Measurements from ENCODE around the gene SCFD2. TPM values are rescaled to one million over a fixed set of nuclear protein-coding genes. Genes with fewer than 3 reads are reported as not detected.

SCFD2 gene
- total RNA-seq, 1 donor: 24.2 TPM

DNA sequence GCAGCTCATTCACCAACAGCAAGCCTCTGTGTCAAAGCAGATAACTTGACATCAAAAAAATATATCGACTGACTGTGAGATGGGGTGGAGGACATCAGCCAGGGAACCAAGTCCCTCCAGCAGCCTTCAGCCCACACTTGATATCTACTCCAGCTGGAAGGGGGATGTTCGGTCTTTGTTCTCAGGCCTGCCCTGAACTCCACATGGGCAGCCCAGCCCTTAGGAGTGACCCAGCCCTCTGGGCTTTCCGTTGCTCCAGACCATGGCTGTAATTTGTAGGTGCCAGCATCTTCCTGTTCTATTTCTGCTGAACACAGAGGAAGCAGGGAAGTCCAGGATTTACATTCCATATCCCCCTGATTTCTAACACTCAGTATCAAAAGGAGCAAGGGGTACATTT is 486.4 kb downstream of the SCFD2 start:
- H3K27ac ChIP-seq (ENCODE audit: low read depth, low read length): no peak overlapping the region
- no peaks in the 10 kb centered on the region for H3K27me3 ChIP-seq (ENCODE audit: insufficient read depth, low read length)
- no peak overlapping the region for H2AFZ ChIP-seq (ENCODE audit: low read length)
- DNase-seq (ENCODE audit: insufficient read length, low spot score, missing footprints): no peak
- H3K4me2 ChIP-seq (ENCODE audit: insufficient read depth, low read length): no peak overlapping the region
- H4K20me1 ChIP-seq (ENCODE audit: insufficient read depth, low read length): no peaks in the 10 kb centered on the region
- TF ChIP-seq, protein P1, sequence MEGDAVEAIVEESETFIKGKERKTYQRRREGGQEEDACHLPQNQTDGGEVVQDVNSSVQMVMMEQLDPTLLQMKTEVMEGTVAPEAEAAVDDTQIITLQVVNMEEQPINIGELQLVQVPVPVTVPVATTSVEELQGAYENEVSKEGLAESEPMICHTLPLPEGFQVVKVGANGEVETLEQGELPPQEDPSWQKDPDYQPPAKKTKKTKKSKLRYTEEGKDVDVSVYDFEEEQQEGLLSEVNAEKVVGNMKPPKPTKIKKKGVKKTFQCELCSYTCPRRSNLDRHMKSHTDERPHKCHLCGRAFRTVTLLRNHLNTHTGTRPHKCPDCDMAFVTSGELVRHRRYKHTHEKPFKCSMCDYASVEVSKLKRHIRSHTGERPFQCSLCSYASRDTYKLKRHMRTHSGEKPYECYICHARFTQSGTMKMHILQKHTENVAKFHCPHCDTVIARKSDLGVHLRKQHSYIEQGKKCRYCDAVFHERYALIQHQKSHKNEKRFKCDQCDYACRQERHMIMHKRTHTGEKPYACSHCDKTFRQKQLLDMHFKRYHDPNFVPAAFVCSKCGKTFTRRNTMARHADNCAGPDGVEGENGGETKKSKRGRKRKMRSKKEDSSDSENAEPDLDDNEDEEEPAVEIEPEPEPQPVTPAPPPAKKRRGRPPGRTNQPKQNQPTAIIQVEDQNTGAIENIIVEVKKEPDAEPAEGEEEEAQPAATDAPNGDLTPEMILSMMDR (IDR thresholded peaks at IDR 0.05; ENCODE audit: extremely low read depth, low read depth, low read length): no peak
- no peaks in the 10 kb centered on the region for H3K36me3 ChIP-seq (ENCODE audit: insufficient read depth, low read length)
- H3K9me3 ChIP-seq (ENCODE audit: low read depth, low read length): no peaks in the 10 kb centered on the region
- H3K79me2 ChIP-seq (ENCODE audit: insufficient read depth, low read length): no peaks in the 10 kb centered on the region
- no peak overlapping the region for H3K4me3 ChIP-seq (ENCODE audit: insufficient read depth, low read length)
- no peaks in the 10 kb centered on the region for H3K4me1 ChIP-seq (ENCODE audit: insufficient read depth, low read length)

GRCh38 chr4:52877694-52878093 is 488.2 kb downstream of the SCFD2 start:
- no peak for DNase-seq (ENCODE audit: insufficient read length, low spot score, missing footprints)
- Histone ChIP-seq H3K4me1 (ENCODE audit: insufficient read depth, low read length) (no peaks in the 10 kb centered on the region), H3K27ac (ENCODE audit: low read depth, low read length) (no peak overlapping the region), H3K4me3 (ENCODE audit: insufficient read depth, low read length) (no peak overlapping the region), H3K36me3 (ENCODE audit: insufficient read depth, low read length) (no peaks in the 10 kb centered on the region), H3K79me2 (ENCODE audit: insufficient read depth, low read length) (no peaks in the 10 kb centered on the region), H4K20me1 (ENCODE audit: insufficient read depth, low read length) (no peaks in the 10 kb centered on the region), H2AFZ (ENCODE audit: low read length) (no peak overlapping the region), H3K9me3 (ENCODE audit: low read depth, low read length) (no peaks in the 10 kb centered on the region), H3K4me2 (ENCODE audit: insufficient read depth, low read length) (no peak overlapping the region), H3K27me3 (ENCODE audit: insufficient read depth, low read length) (no peaks in the 10 kb centered on the region)
- TF ChIP-seq, protein P1 (IDR thresholded peaks at IDR 0.05; ENCODE audit: extremely low read depth, low read depth, low read length): no peak

GRCh38 chr4:52877036-52877435 is 488.8 kb downstream of the SCFD2 start:
- Histone ChIP-seq H3K9me3 (ENCODE audit: low read depth, low read length) (no peaks in the 10 kb centered on the region), H2AFZ (ENCODE audit: low read length) (no peak overlapping the region), H3K79me2 (ENCODE audit: insufficient read depth, low read length) (no peaks in the 10 kb centered on the region), H3K4me1 (ENCODE audit: insufficient read depth, low read length) (no peaks in the 10 kb centered on the region), H3K27ac (ENCODE audit: low read depth, low read length) (no peak overlapping the region), H3K36me3 (ENCODE audit: insufficient read depth, low read length) (no peaks in the 10 kb centered on the region), H4K20me1 (ENCODE audit: insufficient read depth, low read length) (no peaks in the 10 kb centered on the region), H3K4me2 (ENCODE audit: insufficient read depth, low read length) (no peak overlapping the region), H3K4me3 (ENCODE audit: insufficient read depth, low read length) (no peak overlapping the region), H3K27me3 (ENCODE audit: insufficient read depth, low read length) (no peaks in the 10 kb centered on the region)
- DNase-seq (ENCODE audit: insufficient read length, low spot score, missing footprints): no peak
- TF ChIP-seq, protein P1 (IDR thresholded peaks at IDR 0.05; ENCODE audit: extremely low read depth, low read depth, low read length): no peak

GRCh38 chr4:52876069-52876468 is 489.8 kb downstream of the SCFD2 start:
- TF ChIP-seq, protein P1 (IDR thresholded peaks at IDR 0.05; ENCODE audit: extremely low read depth, low read depth, low read length): no peak
- no peaks in the 10 kb centered on the region for H4K20me1 ChIP-seq (ENCODE audit: insufficient read depth, low read length)
- H3K79me2 ChIP-seq (ENCODE audit: insufficient read depth, low read length): no peaks in the 10 kb centered on the region
- no peaks in the 10 kb centered on the region for H3K4me1 ChIP-seq (ENCODE audit: insufficient read depth, low read length)
- H3K4me2 ChIP-seq (ENCODE audit: insufficient read depth, low read length): no peak overlapping the region
- no peak overlapping the region for H3K4me3 ChIP-seq (ENCODE audit: insufficient read depth, low read length)
- no peak for DNase-seq (ENCODE audit: insufficient read length, low spot score, missing footprints)
- H3K27ac ChIP-seq (ENCODE audit: low read depth, low read length): no peak overlapping the region
- no peak overlapping the region for H2AFZ ChIP-seq (ENCODE audit: low read length)
- H3K27me3 ChIP-seq (ENCODE audit: insufficient read depth, low read length): no peaks in the 10 kb centered on the region
- no peaks in the 10 kb centered on the region for H3K9me3 ChIP-seq (ENCODE audit: low read depth, low read length)
- no peaks in the 10 kb centered on the region for H3K36me3 ChIP-seq (ENCODE audit: insufficient read depth, low read length)

Measured in osteoblast (primary cell).